ENCODE data around the gene SIPA1. TPM values are rescaled to one million over a fixed set of nuclear protein-coding genes. Genes with fewer than 3 reads are reported as not detected.

Gene SIPA1
- total and polyA plus RNA-seq, 2 of the 13 experiments (the other 11 are each of a cell fraction or from before 2014, with no cell fraction given), result 5.8 to 7.7 TPM

DNA sequence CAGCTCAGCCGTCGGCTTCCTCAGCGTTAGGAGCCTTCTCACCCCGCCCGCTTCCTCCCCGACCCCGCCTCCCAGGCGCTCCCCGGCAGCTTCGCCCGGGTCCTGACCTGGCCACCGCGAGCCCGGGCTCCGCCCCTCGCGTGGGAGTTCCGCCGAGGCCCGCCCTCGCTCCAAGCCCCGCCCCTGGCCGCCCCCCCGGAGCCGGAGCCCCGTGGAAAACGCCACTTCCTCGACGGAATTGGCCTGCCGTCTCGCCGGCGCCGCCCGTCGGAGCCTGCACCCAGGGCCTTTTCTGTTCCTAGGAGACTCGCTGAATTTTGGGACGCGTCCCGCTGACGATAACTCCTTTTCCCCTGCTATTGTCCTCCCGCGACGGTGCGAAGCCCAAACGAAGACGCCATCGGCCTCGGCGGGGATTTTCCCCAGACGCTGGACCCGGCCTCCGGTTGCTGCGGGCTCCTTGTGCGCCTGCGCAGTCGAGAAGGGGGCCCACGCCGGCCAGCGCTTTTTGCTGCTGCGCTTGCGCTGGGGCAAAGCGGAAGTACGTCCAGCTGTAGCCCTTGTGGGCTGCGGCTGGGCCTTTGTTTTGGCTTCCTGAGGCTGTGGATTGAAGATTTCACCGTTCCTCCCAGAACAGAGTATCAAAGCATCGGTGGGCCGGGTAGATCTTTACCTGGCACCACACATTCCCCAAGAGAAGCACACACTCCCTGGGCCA, 14.8 kb downstream of the SIPA1 start (continued):
- TF ChIP-seq SRY (CRISPR knock-in tag; IDR thresholded peaks at IDR 0.05), result no peak; the same call in none of the 2 replicates
- TF ChIP-seq ZNF761 (CRISPR knock-in tag; conservative IDR thresholded peaks at IDR 0.05), result 0 out of 2 replicates have a peak, but pooled peaks have one; percentile 41
- no peak for TF ChIP-seq RFX5 (IDR thresholded peaks at IDR 0.05; ENCODE audit: low read depth, low read length)
- TF ChIP-seq ZNF777 (CRISPR knock-in tag; IDR thresholded peaks at IDR 0.05), result peak; percentile 100
- TF ChIP-seq, protein P1, sequence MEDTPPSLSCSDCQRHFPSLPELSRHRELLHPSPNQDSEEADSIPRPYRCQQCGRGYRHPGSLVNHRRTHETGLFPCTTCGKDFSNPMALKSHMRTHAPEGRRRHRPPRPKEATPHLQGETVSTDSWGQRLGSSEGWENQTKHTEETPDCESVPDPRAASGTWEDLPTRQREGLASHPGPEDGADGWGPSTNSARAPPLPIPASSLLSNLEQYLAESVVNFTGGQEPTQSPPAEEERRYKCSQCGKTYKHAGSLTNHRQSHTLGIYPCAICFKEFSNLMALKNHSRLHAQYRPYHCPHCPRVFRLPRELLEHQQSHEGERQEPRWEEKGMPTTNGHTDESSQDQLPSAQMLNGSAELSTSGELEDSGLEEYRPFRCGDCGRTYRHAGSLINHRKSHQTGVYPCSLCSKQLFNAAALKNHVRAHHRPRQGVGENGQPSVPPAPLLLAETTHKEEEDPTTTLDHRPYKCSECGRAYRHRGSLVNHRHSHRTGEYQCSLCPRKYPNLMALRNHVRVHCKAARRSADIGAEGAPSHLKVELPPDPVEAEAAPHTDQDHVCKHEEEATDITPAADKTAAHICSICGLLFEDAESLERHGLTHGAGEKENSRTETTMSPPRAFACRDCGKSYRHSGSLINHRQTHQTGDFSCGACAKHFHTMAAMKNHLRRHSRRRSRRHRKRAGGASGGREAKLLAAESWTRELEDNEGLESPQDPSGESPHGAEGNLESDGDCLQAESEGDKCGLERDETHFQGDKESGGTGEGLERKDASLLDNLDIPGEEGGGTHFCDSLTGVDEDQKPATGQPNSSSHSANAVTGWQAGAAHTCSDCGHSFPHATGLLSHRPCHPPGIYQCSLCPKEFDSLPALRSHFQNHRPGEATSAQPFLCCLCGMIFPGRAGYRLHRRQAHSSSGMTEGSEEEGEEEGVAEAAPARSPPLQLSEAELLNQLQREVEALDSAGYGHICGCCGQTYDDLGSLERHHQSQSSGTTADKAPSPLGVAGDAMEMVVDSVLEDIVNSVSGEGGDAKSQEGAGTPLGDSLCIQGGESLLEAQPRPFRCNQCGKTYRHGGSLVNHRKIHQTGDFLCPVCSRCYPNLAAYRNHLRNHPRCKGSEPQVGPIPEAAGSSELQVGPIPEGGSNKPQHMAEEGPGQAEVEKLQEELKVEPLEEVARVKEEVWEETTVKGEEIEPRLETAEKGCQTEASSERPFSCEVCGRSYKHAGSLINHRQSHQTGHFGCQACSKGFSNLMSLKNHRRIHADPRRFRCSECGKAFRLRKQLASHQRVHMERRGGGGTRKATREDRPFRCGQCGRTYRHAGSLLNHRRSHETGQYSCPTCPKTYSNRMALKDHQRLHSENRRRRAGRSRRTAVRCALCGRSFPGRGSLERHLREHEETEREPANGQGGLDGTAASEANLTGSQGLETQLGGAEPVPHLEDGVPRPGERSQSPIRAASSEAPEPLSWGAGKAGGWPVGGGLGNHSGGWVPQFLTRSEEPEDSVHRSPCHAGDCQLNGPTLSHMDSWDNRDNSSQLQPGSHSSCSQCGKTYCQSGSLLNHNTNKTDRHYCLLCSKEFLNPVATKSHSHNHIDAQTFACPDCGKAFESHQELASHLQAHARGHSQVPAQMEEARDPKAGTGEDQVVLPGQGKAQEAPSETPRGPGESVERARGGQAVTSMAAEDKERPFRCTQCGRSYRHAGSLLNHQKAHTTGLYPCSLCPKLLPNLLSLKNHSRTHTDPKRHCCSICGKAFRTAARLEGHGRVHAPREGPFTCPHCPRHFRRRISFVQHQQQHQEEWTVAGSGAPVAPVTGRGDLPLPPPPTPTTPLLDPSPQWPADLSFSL (CRISPR knock-in tag; IDR thresholded peaks at IDR 0.05), result no peak
